Panc1 (cell line): ENCODE results near the gene FAM13A.

Source experiments
- POLR2AphosphoS5 ChIP-seq: IDR thresholded peaks from 2 replicates; pipeline ENCODE4 v1.6.1; 2012; ENCODE audit warnings: mild to moderate bottlenecking, low read depth, low read length, moderate library complexity
- SIN3A ChIP-seq: IDR thresholded peaks from 2 replicates; pipeline ENCODE4 v1.6.1; 2012; ENCODE audit warnings: low read depth, mild to moderate bottlenecking, low read length, moderate library complexity, borderline replicate concordance; ENCODE audit not compliant: insufficient read depth
- TF ChIP-seq, protein P1 (sequence below), 2 experiments: IDR thresholded peaks; 2 replicates each; pipeline ENCODE4 v1.6.1; 2011 to 2012; ENCODE audit warnings: low read depth in 2 of 2, control low read depth in 1 of 2, low read length in 1 of 2, mild to moderate bottlenecking in 1 of 2, moderate library complexity in 1 of 2; ENCODE audit not compliant: insufficient read depth in 1 of 2
- TF ChIP-seq, protein P2 (sequence below): fragments of 450-650 bp; IDR thresholded peaks from 2 replicates; pipeline ENCODE4 v1.5.1; 2017; ENCODE audit warnings: mild to moderate bottlenecking

DNA sequence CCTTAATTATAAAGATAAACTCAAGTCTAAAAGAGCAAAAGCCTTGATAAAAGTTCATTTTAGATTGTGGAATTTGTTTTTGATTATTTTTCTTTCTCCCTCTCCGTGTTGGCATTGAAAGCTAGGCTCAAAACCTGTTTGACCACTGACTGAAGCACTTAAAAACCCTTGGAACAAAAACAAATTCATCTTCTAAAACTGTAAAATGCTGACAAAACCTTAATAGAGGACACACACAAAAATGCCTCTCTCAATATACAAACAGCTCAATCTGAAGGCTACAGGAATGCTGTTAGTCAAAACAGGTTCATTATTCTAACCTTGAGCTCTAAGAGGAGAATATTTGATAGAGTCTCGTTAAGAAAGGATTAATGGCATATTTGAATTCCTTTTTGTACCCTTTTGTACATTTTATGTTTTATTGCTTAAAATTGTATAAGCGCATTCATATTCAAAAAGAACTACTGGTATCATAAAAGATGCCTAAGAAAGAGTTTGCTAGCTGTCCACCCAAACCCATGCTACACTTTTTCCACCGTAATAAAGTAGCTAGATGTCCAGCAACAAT, 285.0 kb downstream of the FAM13A start:
- TF ChIP-seq, protein P1, sequence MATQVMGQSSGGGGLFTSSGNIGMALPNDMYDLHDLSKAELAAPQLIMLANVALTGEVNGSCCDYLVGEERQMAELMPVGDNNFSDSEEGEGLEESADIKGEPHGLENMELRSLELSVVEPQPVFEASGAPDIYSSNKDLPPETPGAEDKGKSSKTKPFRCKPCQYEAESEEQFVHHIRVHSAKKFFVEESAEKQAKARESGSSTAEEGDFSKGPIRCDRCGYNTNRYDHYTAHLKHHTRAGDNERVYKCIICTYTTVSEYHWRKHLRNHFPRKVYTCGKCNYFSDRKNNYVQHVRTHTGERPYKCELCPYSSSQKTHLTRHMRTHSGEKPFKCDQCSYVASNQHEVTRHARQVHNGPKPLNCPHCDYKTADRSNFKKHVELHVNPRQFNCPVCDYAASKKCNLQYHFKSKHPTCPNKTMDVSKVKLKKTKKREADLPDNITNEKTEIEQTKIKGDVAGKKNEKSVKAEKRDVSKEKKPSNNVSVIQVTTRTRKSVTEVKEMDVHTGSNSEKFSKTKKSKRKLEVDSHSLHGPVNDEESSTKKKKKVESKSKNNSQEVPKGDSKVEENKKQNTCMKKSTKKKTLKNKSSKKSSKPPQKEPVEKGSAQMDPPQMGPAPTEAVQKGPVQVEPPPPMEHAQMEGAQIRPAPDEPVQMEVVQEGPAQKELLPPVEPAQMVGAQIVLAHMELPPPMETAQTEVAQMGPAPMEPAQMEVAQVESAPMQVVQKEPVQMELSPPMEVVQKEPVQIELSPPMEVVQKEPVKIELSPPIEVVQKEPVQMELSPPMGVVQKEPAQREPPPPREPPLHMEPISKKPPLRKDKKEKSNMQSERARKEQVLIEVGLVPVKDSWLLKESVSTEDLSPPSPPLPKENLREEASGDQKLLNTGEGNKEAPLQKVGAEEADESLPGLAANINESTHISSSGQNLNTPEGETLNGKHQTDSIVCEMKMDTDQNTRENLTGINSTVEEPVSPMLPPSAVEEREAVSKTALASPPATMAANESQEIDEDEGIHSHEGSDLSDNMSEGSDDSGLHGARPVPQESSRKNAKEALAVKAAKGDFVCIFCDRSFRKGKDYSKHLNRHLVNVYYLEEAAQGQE (IDR thresholded peaks at IDR 0.05; ENCODE audit: insufficient read depth in 1 of 2, low read depth in 2 of 2, low read length in 1 of 2): no peak
- TF ChIP-seq, protein P2, sequence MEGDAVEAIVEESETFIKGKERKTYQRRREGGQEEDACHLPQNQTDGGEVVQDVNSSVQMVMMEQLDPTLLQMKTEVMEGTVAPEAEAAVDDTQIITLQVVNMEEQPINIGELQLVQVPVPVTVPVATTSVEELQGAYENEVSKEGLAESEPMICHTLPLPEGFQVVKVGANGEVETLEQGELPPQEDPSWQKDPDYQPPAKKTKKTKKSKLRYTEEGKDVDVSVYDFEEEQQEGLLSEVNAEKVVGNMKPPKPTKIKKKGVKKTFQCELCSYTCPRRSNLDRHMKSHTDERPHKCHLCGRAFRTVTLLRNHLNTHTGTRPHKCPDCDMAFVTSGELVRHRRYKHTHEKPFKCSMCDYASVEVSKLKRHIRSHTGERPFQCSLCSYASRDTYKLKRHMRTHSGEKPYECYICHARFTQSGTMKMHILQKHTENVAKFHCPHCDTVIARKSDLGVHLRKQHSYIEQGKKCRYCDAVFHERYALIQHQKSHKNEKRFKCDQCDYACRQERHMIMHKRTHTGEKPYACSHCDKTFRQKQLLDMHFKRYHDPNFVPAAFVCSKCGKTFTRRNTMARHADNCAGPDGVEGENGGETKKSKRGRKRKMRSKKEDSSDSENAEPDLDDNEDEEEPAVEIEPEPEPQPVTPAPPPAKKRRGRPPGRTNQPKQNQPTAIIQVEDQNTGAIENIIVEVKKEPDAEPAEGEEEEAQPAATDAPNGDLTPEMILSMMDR: no peak
- TF ChIP-seq POLR2AphosphoS5: no peak
- TF ChIP-seq SIN3A: no peak
